Fibroblast of lung (primary cell): ENCODE measurements around the gene SYT8.

ENCODE experiments used
- EZH2 ChIP-seq: IDR thresholded peaks from 2 replicates; pipeline ENCODE4 v1.5.1; 2012; ENCODE audit warnings: low read length, control low read depth, mild to moderate bottlenecking; ENCODE audit errors: missing control alignments
- TF ChIP-seq, protein P1 (sequence below), 2 donors: IDR thresholded peaks in 1 of 2; conservative IDR thresholded peaks in 1 of 2; 1 replicate in 1 of 2; 2 replicates in 1 of 2; pipeline ENCODE4 v1.5.1; 2011 to 2012; ENCODE audit warnings: low read length in 2 of 2, control low read depth in 1 of 2, inconsistent platforms in 1 of 2, low read depth in 1 of 2, mild to moderate bottlenecking in 1 of 2

DNA sequence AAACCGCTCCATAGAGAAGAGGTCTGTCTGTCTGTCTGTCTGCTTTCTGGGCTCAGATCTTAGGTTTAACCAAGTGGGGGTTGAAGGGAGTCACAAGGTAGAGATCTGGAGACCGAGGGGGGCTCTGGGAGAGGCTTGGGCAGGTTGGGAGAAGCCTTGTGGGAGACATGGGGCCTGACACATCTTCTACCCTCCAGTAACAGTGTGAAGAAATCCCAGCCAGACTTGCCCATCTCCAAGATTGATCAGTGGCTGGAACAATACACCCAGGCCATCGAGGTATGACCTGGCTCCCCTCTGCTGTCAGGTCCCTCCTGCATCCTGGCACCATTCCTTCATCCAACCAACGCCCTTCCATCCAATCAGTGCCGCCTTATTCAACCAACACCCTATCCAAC, 49.5 kb downstream of the SYT8 start:
- TF ChIP-seq EZH2: no peak
- TF ChIP-seq, protein P1, sequence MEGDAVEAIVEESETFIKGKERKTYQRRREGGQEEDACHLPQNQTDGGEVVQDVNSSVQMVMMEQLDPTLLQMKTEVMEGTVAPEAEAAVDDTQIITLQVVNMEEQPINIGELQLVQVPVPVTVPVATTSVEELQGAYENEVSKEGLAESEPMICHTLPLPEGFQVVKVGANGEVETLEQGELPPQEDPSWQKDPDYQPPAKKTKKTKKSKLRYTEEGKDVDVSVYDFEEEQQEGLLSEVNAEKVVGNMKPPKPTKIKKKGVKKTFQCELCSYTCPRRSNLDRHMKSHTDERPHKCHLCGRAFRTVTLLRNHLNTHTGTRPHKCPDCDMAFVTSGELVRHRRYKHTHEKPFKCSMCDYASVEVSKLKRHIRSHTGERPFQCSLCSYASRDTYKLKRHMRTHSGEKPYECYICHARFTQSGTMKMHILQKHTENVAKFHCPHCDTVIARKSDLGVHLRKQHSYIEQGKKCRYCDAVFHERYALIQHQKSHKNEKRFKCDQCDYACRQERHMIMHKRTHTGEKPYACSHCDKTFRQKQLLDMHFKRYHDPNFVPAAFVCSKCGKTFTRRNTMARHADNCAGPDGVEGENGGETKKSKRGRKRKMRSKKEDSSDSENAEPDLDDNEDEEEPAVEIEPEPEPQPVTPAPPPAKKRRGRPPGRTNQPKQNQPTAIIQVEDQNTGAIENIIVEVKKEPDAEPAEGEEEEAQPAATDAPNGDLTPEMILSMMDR (conservative IDR thresholded peaks at IDR 0.05 in 1 of 2, IDR thresholded peaks at IDR 0.05 in 1 of 2; ENCODE audit: low read depth in 1 of 2, low read length in 2 of 2): no peak
